H9 (cell line): ENCODE measurements around the gene CCR8. TPM values are rescaled to one million over a fixed set of nuclear protein-coding genes. Genes with fewer than 3 reads are reported as not detected.
A peak's percentile ranks its signal among the peaks of the same experiment; 100 is the strongest.

Experiments
- DNase-seq: peaks from one replicate; pipeline ENCODE4 v3.0.0-alpha.2; 2017
- H2AFZ ChIP-seq: one replicate; pipeline ENCODE4 v1.6.1; 2013; ENCODE audit warnings: mild to moderate bottlenecking, low read length, control low read depth, moderate library complexity
- H2AK5ac ChIP-seq: 2 replicates; pipeline ENCODE4 v1.6.1; 2013; ENCODE audit warnings: low read length, control low read depth, mixed read lengths; ENCODE audit not compliant: insufficient read length
- H2BK120ac ChIP-seq: one replicate; pipeline ENCODE4 v1.6.1; 2013; ENCODE audit warnings: low read depth, mild to moderate bottlenecking, low read length, control low read depth, inconsistent platforms; ENCODE audit not compliant: poor library complexity, severe bottlenecking
- H2BK12ac ChIP-seq: 2 replicates; pipeline ENCODE4 v1.6.1; 2013; ENCODE audit warnings: low read length, control low read depth, mixed read lengths, low read depth; ENCODE audit not compliant: insufficient read length
- H2BK15ac ChIP-seq: 2 replicates; pipeline ENCODE4 v1.6.1; 2013; ENCODE audit warnings: low read depth, low read length, control low read depth
- H2BK20ac ChIP-seq: one replicate; pipeline ENCODE4 v1.6.1; 2013; ENCODE audit warnings: low read depth, mild to moderate bottlenecking, low read length, control low read depth, inconsistent platforms; ENCODE audit not compliant: poor library complexity, severe bottlenecking
- H2BK5ac ChIP-seq: 2 replicates; pipeline ENCODE4 v1.6.1; 2013; ENCODE audit warnings: low read length, control low read depth, mixed read lengths; ENCODE audit not compliant: insufficient read length
- H3K14ac ChIP-seq: 2 replicates; pipeline ENCODE4 v1.6.1; 2013; ENCODE audit warnings: low read length, control low read depth; ENCODE audit not compliant: insufficient read depth
- H3K18ac ChIP-seq: 2 replicates; pipeline ENCODE4 v1.6.1; 2013; ENCODE audit warnings: low read depth, mild to moderate bottlenecking, mixed read lengths, low read length, control low read depth; ENCODE audit not compliant: insufficient read length
- H3K23ac ChIP-seq: 2 replicates; pipeline ENCODE4 v1.6.1; 2013; ENCODE audit warnings: low read length, control low read depth, mixed read lengths, low read depth; ENCODE audit not compliant: insufficient read length
- H3K23me2 ChIP-seq: 2 replicates; pipeline ENCODE4 v1.6.1; 2013; ENCODE audit warnings: low read depth, mild to moderate bottlenecking, mixed read lengths, low read length, control low read depth; ENCODE audit not compliant: insufficient read length, poor library complexity, severe bottlenecking
- H3K27ac ChIP-seq: 2 replicates; pipeline ENCODE4 v1.5.1; 2013; ENCODE audit warnings: low read length, control low read depth, mixed read lengths, low read depth; ENCODE audit not compliant: insufficient read length
- H3K27me3 ChIP-seq: 2 replicates; pipeline ENCODE4 v1.6.1; 2013; ENCODE audit warnings: low read length, control low read depth, inconsistent platforms; ENCODE audit not compliant: insufficient read depth
- H3K4ac ChIP-seq: 2 replicates; pipeline ENCODE4 v1.6.1; 2013; ENCODE audit warnings: low read depth, mild to moderate bottlenecking, control low read depth, inconsistent platforms, low read length, moderate library complexity
- H3K4me1 ChIP-seq: 2 replicates; pipeline ENCODE4 v1.6.1; 2013; ENCODE audit warnings: low read length, control low read depth, inconsistent platforms; ENCODE audit not compliant: insufficient read depth
- H3K4me2 ChIP-seq: 2 replicates; pipeline ENCODE4 v1.6.1; 2013; ENCODE audit warnings: low read length, control low read depth, mixed read lengths; ENCODE audit not compliant: insufficient read length, insufficient read depth
- H3K56ac ChIP-seq: 2 replicates; pipeline ENCODE4 v1.6.1; 2013; ENCODE audit warnings: low read depth, mild to moderate bottlenecking, mixed read lengths, low read length, control low read depth; ENCODE audit not compliant: insufficient read length
- H3K79me1 ChIP-seq: 2 replicates; pipeline ENCODE4 v1.6.1; 2013; ENCODE audit warnings: low read depth, mild to moderate bottlenecking, moderate library complexity, low read length, control low read depth, inconsistent platforms; ENCODE audit not compliant: insufficient read depth, poor library complexity, severe bottlenecking
- H3K79me2 ChIP-seq: 2 replicates; pipeline ENCODE4 v1.6.1; 2013; ENCODE audit warnings: low read length, control low read depth, inconsistent platforms; ENCODE audit not compliant: insufficient read depth
- H3K9ac ChIP-seq: 2 replicates; pipeline ENCODE4 v1.6.1; 2013; ENCODE audit warnings: low read length, control low read depth, mixed read lengths; ENCODE audit not compliant: insufficient read length; ENCODE audit errors: extremely low read depth
- H3K9me3 ChIP-seq: one replicate; pipeline ENCODE4 v1.6.1; 2013; ENCODE audit warnings: low read depth, low read length, inconsistent platforms; ENCODE audit not compliant: control insufficient read depth
- H3T11ph ChIP-seq: one replicate; pipeline ENCODE4 v1.6.1; 2013; ENCODE audit warnings: mild to moderate bottlenecking, low read length, control low read depth, inconsistent platforms
- H4K20me1 ChIP-seq: one replicate; pipeline ENCODE4 v1.6.1; 2013; ENCODE audit not compliant: control insufficient read depth, insufficient read length, insufficient read depth
- H4K5ac ChIP-seq: 2 replicates; pipeline ENCODE4 v1.6.1; 2013; ENCODE audit warnings: low read depth, mild to moderate bottlenecking, mixed read lengths, low read length, control low read depth; ENCODE audit not compliant: insufficient read length
- H4K8ac ChIP-seq: replicated peaks from 2 replicates; pipeline ENCODE4 v1.6.1; 2013; ENCODE audit warnings: low read length, control low read depth, mixed read lengths, low read depth; ENCODE audit not compliant: insufficient read length
- H4K91ac ChIP-seq: 2 replicates; pipeline ENCODE4 v1.6.1; 2013; ENCODE audit warnings: low read depth, mild to moderate bottlenecking, moderate library complexity, mixed read lengths, low read length, control low read depth; ENCODE audit not compliant: insufficient read length
- H3K27ac Mint-ChIP-seq, 3 experiments: 2 replicates in 2 of 3; 3 replicates in 1 of 3; pipeline ENCODE4 v1.8.0; 2020 to 2021; ENCODE audit warnings: mixed read lengths in 3 of 3, mild to moderate bottlenecking in 1 of 3, moderate library complexity in 1 of 3
- H3K27me3 Mint-ChIP-seq: 2 replicates; pipeline ENCODE4 v1.8.0; 2021; ENCODE audit warnings: low read depth, mild to moderate bottlenecking, moderate library complexity, mixed read lengths
- H3K36me3 Mint-ChIP-seq, 3 experiments: 2 replicates in 2 of 3; 3 replicates in 1 of 3; pipeline ENCODE4 v1.8.0; 2020 to 2021; ENCODE audit warnings: low read depth in 3 of 3, mixed read lengths in 3 of 3; ENCODE audit not compliant: insufficient read depth in 1 of 3
- H3K4me1 Mint-ChIP-seq, 2 experiments: 2 replicates each; pipeline ENCODE4 v1.8.0; 2020; ENCODE audit warnings: mixed read lengths in 2 of 2
- H3K4me3 Mint-ChIP-seq, 2 experiments: 2 replicates in 1 of 2; 3 replicates in 1 of 2; pipeline ENCODE4 v1.8.0; 2020 to 2021; ENCODE audit warnings: mild to moderate bottlenecking in 2 of 2, mixed read lengths in 2 of 2, moderate library complexity in 1 of 2
- H3K9me3 Mint-ChIP-seq, 2 experiments: 2 replicates in 1 of 2; 3 replicates in 1 of 2; pipeline ENCODE4 v1.8.0; 2020; ENCODE audit warnings: mild to moderate bottlenecking in 2 of 2, mixed read lengths in 2 of 2, moderate library complexity in 1 of 2
- WGBS: extraction: QIAGEN DNeasy Blood & Tissue Kit; methylation state at CpG from one replicate; pipeline ENCODE4 v1.1.7; 2013; ENCODE audit warnings: missing lambda C conversion rate, low lambda C conversion rate, mixed read lengths; ENCODE audit not compliant: insufficient read length; ENCODE audit errors: extremely low coverage; 5-methylcytosine and 5-hydroxymethylcytosine counted together
- total RNA-seq: library from RNA; stranded (reverse); gene quantifications from 2 replicates; pipeline ENCODE4 v1.2.1, GENCODE V29; 2021
- TF ChIP-seq, protein P1 (sequence below): fragments of 200-600 bp; sonication (generic); conservative IDR thresholded peaks from 3 replicates; pipeline ENCODE4 v1.8.0; 2021; ENCODE audit warnings: antibody characterized with exemption, mild to moderate bottlenecking

CCR8 gene
- total RNA-seq, 1 experiment from 2014 or later, result 0.31 TPM

DNA sequence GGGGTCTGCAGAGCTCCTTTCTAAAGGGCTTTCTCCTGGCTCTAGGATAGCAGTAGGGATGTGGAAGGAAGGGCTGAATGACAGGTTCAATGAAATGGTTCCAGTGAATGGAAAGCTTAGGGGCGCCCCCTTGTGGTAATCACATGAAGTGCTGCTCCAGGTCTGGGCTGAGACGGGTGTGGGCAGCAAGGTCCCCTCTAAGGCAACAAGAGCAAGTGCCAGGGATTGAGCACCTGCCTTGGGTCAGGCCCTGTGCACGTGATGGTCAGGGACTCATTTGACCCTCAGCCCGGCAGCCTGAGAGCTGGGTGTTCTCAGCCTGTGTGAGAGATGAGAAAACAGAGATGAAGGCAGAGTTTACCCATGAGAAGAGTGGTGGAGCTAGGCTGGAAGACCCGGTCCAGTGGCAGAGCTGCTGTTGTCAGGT, 37.6 kb upstream of the CCR8 start:
- Histone ChIP-seq H3K4ac (no peak overlapping the region), H3K9me3 (no peaks in the 10 kb centered on the region), H3K79me1 (no peaks in the 10 kb centered on the region), H3K27me3 (no peaks in the 10 kb centered on the region), H2AFZ (no peak overlapping the region), H3K27ac (no peak overlapping the region), H2BK120ac (no peak overlapping the region), H2BK20ac (no peak overlapping the region), H2BK12ac (no peak overlapping the region), H4K8ac (no peak overlapping the region), H4K5ac (no peak overlapping the region), H3K56ac (no peak overlapping the region), H3T11ph (no peak overlapping the region), H2BK15ac (no peak overlapping the region), H3K9ac (no peak overlapping the region), H3K23me2 (no peaks in the 10 kb centered on the region), H4K20me1 (no peaks in the 10 kb centered on the region), H3K4me2 (no peak overlapping the region), H3K79me2 (no peaks in the 10 kb centered on the region), H3K18ac (no peak overlapping the region), H2AK5ac (no peak overlapping the region), H3K14ac (no peak overlapping the region), H4K91ac (no peak overlapping the region), H2BK5ac (no peak overlapping the region), H3K4me1 (no peaks in the 10 kb centered on the region; the same call in 1 of the 2 replicates), H3K23ac (no peak overlapping the region)
- Mint-ChIP-seq H3K27ac (peak overlapping the region in 1 of 3 experiments; percentile 47; a peak in 1 of 7 replicates), H3K27me3 (no peaks in the 10 kb centered on the region), H3K4me1 (peaks cover 4 to 5% of the 10 kb centered on the region in 2 experiments; a peak in 3 of 4 replicates), H3K4me3 (no peak overlapping the region), H3K36me3 (no peaks in the 10 kb centered on the region), H3K9me3 (no peaks in the 10 kb centered on the region)
- TF ChIP-seq, protein P1, sequence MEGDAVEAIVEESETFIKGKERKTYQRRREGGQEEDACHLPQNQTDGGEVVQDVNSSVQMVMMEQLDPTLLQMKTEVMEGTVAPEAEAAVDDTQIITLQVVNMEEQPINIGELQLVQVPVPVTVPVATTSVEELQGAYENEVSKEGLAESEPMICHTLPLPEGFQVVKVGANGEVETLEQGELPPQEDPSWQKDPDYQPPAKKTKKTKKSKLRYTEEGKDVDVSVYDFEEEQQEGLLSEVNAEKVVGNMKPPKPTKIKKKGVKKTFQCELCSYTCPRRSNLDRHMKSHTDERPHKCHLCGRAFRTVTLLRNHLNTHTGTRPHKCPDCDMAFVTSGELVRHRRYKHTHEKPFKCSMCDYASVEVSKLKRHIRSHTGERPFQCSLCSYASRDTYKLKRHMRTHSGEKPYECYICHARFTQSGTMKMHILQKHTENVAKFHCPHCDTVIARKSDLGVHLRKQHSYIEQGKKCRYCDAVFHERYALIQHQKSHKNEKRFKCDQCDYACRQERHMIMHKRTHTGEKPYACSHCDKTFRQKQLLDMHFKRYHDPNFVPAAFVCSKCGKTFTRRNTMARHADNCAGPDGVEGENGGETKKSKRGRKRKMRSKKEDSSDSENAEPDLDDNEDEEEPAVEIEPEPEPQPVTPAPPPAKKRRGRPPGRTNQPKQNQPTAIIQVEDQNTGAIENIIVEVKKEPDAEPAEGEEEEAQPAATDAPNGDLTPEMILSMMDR, result peak; percentile 96
- no CpG with 5 or more reads among the region's 5 CpGs for WGBS
- DNase-seq, result peak; percentile 89
